Superior temporal gyrus (tissue), 1 donor: ENCODE measurements around the gene SYNPO.

Experiments
- DNase-seq: peaks from one replicate; pipeline ENCODE4 v3.0.0-alpha.2; 2016; ENCODE audit errors: extremely low spot score

SYNPO gene

GRCh38 chr5:150640311-150641005, at the start of gene SYNPO:
Gene SYNPO (plus strand): TSS chr5:150640660. CDS start chr5:150648276, 7,616 bp downstream.
- no peak for DNase-seq

- DNase-seq, result no peak
These were observed 49.3 kb upstream of the SYNPO start for GRCh38 chr5:150590979-150591695.

- DNase-seq, result no peak
These were observed 46.9 kb upstream of the SYNPO start for GRCh38 chr5:150593593-150593992.

GRCh38 chr5:150593996-150594395, 46.5 kb upstream of the SYNPO start:
- no peak for DNase-seq

GRCh38 chr5:150595466-150596031, 44.9 kb upstream of the SYNPO start:
- DNase-seq, result no peak

- DNase-seq, result no peak
These were observed 44.1 kb upstream of the SYNPO start for GRCh38 chr5:150596313-150596712.

- no peak for DNase-seq
These were observed 43.6 kb upstream of the SYNPO start for GRCh38 chr5:150596826-150597225.

- no peak for DNase-seq
These were observed 42.5 kb upstream of the SYNPO start for GRCh38 chr5:150598006-150598405.

- no peak for DNase-seq
These were observed 41.6 kb upstream of the SYNPO start for GRCh38 chr5:150598821-150599273.

- DNase-seq, result no peak
These were observed 41.2 kb upstream of the SYNPO start for GRCh38 chr5:150599281-150599680.

GRCh38 chr5:150599917-150600511, 40.4 kb upstream of the SYNPO start:
- DNase-seq, result no peak

GRCh38 chr5:150600616-150601490, 39.6 kb upstream of the SYNPO start:
- no peak for DNase-seq

GRCh38 chr5:150601491-150602345, 38.7 kb upstream of the SYNPO start:
- DNase-seq, result no peak

GRCh38 chr5:150603052-150603451, 37.4 kb upstream of the SYNPO start:
- no peak for DNase-seq

GRCh38 chr5:150603491-150603890, 37.0 kb upstream of the SYNPO start:
- DNase-seq, result no peak

- no peak for DNase-seq
These were observed 36.5 kb upstream of the SYNPO start for GRCh38 chr5:150604010-150604409.

- DNase-seq, result no peak
These were observed 35.5 kb upstream of the SYNPO start for GRCh38 chr5:150604894-150605440.

GRCh38 chr5:150605546-150605945, 34.9 kb upstream of the SYNPO start:
- no peak for DNase-seq

- DNase-seq, result no peak
These were observed 34.0 kb upstream of the SYNPO start for GRCh38 chr5:150606476-150606875.

- no peak for DNase-seq
These were observed 33.4 kb upstream of the SYNPO start for GRCh38 chr5:150607105-150607504.
